Activated CD4-positive, alpha-beta memory T cell treated with anti-CD3 and anti-CD28 coated beads, Interleukin-2, amount 10 ng/mL, durations not matched to agents 7 days and 5 days (primary cell): ENCODE results near the gene TRPM3. TPM values are rescaled to one million over a fixed set of nuclear protein-coding genes. Genes with fewer than 3 reads are reported as not detected.
"Not testable (repeated sequence)": the region's sequence is repeated elsewhere in the genome, so short reads cannot be mapped to it uniquely, and the experiment has no call there.

ENCODE experiments used
- CTCF ChIA-PET: fragments of 350-600 bp; sonication (Branson Sonifier 250); formaldehyde crosslinking; loops from one replicate; lab custom pipeline; 2021; ENCODE audit warnings: antibody characterized with exemption, inconsistent platforms; lab: Charles Lee
- POLR2A ChIA-PET: fragments of 350-600 bp; sonication (Branson Sonifier 250); formaldehyde crosslinking; loops from one replicate; lab custom pipeline; 2021; ENCODE audit warnings: antibody characterized with exemption; lab: Charles Lee
- DNase-seq: peaks from one replicate; pipeline ENCODE4 v3.0.0-alpha.2; 2020
- H3K27ac Mint-ChIP-seq: one replicate; pipeline ENCODE4 v1.8.0; 2021; ENCODE audit warnings: mild to moderate bottlenecking, mixed read lengths
- H3K27me3 Mint-ChIP-seq: one replicate; pipeline ENCODE4 v1.8.0; 2021; ENCODE audit warnings: mixed read lengths
- H3K36me3 Mint-ChIP-seq: one replicate; pipeline ENCODE4 v1.8.0; 2021; ENCODE audit warnings: low read depth, mixed read lengths
- H3K4me1 Mint-ChIP-seq: one replicate; pipeline ENCODE4 v1.8.0; 2021; ENCODE audit warnings: mixed read lengths
- H3K4me3 Mint-ChIP-seq: one replicate; pipeline ENCODE4 v1.8.0; 2021; ENCODE audit warnings: mild to moderate bottlenecking, mixed read lengths
- H3K9me3 Mint-ChIP-seq: one replicate; pipeline ENCODE4 v1.8.0; 2021; ENCODE audit warnings: mixed read lengths
- total RNA-seq, 2 experiments: library from RNA; stranded (reverse); gene quantifications; one replicate each; pipeline ENCODE4 v1.2.3, GENCODE V29; 2021

The TRPM3 gene
- total RNA-seq, 2 experiments from 2014 or later, result not detected

GRCh38 chr9:70761139-70761670 is 360.2 kb downstream of the TRPM3 start:
- ChIA-PET CTCF (no interaction called here), POLR2A (no interaction called here)
- no peak for DNase-seq
- no peaks in the 10 kb centered on the region for H3K9me3 Mint-ChIP-seq
- H3K36me3 Mint-ChIP-seq, result no peaks in the 10 kb centered on the region
- H3K4me3 Mint-ChIP-seq, result no peak overlapping the region
- H3K4me1 Mint-ChIP-seq, result no peaks in the 10 kb centered on the region
- no peak overlapping the region for H3K27ac Mint-ChIP-seq
- H3K27me3 Mint-ChIP-seq, result peaks cover 6% of the 10 kb centered on the region

GRCh38 chr9:70760228-70760627 is 361.2 kb downstream of the TRPM3 start:
- CTCF ChIA-PET, result interaction anchor here (0.7 kb wide), 1 partner anchor 15 kb away, joined by 3 read pairs; no protein-coding TSS in a partner anchor

GRCh38 chr9:70753311-70753710 is 368.1 kb downstream of the TRPM3 start:
- no peaks in the 10 kb centered on the region for H3K36me3 Mint-ChIP-seq
- no peak overlapping the region for H3K4me3 Mint-ChIP-seq
- H3K9me3 Mint-ChIP-seq, result no peaks in the 10 kb centered on the region
- H3K4me1 Mint-ChIP-seq, result no peaks in the 10 kb centered on the region
- no peak overlapping the region for H3K27ac Mint-ChIP-seq
- H3K27me3 Mint-ChIP-seq, result peaks cover 9% of the 10 kb centered on the region
- POLR2A ChIA-PET, result no interaction called here
- no peak for DNase-seq
- CTCF ChIA-PET, result no interaction called here

More at GRCh38 chr9:70760228-70760627, 361.2 kb downstream of the TRPM3 start:
- Mint-ChIP-seq H3K27ac (no peak overlapping the region), H3K4me1 (no peaks in the 10 kb centered on the region), H3K4me3 (no peak overlapping the region), H3K27me3 (peaks cover 9% of the 10 kb centered on the region), H3K36me3 (no peaks in the 10 kb centered on the region), H3K9me3 (no peaks in the 10 kb centered on the region)
- no peak for DNase-seq
- POLR2A ChIA-PET, result no interaction called here

- Mint-ChIP-seq H3K36me3 (no peaks in the 10 kb centered on the region), H3K27me3 (peaks cover 3% of the 10 kb centered on the region), H3K9me3 (no peaks in the 10 kb centered on the region), H3K4me3 (no peak overlapping the region), H3K27ac (no peak overlapping the region), H3K4me1 (no peaks in the 10 kb centered on the region)
- ChIA-PET CTCF (no interaction called here), POLR2A (no interaction called here)
- DNase-seq, result no peak
Observed at GRCh38 chr9:70749066-70749465, 372.4 kb downstream of the TRPM3 start.

- CTCF ChIA-PET, result no interaction called here
Observed at GRCh38 chr9:70747261-70747718, 374.1 kb downstream of the TRPM3 start.

GRCh38 chr9:70746760-70747159 is 374.7 kb downstream of the TRPM3 start:
- H3K36me3 Mint-ChIP-seq, result no peaks in the 10 kb centered on the region
- H3K4me1 Mint-ChIP-seq, result no peaks in the 10 kb centered on the region

More at GRCh38 chr9:70747261-70747718, 374.1 kb downstream of the TRPM3 start:
- no peaks in the 10 kb centered on the region for H3K4me1 Mint-ChIP-seq
- H3K9me3 Mint-ChIP-seq, result no peaks in the 10 kb centered on the region
- H3K27me3 Mint-ChIP-seq, result peaks cover 3% of the 10 kb centered on the region
- no peak for DNase-seq
- H3K36me3 Mint-ChIP-seq, result no peaks in the 10 kb centered on the region
- no peak overlapping the region for H3K27ac Mint-ChIP-seq
- POLR2A ChIA-PET, result no interaction called here
- H3K4me3 Mint-ChIP-seq, result no peak overlapping the region

GRCh38 chr9:70746316-70746715 is 375.1 kb downstream of the TRPM3 start:
- Mint-ChIP-seq H3K27ac (no peak overlapping the region), H3K27me3 (peaks cover 3% of the 10 kb centered on the region), H3K4me3 (no peak overlapping the region), H3K36me3 (no peaks in the 10 kb centered on the region), H3K4me1 (no peaks in the 10 kb centered on the region), H3K9me3 (no peaks in the 10 kb centered on the region)
- CTCF ChIA-PET, result no interaction called here
- DNase-seq, result no peak
- POLR2A ChIA-PET, result no interaction called here

More at GRCh38 chr9:70746760-70747159, 374.7 kb downstream of the TRPM3 start:
- ChIA-PET CTCF (no interaction called here), POLR2A (no interaction called here)
- H3K27ac Mint-ChIP-seq, result no peak overlapping the region
- DNase-seq, result no peak
- H3K4me3 Mint-ChIP-seq, result no peak overlapping the region
- peaks cover 3% of the 10 kb centered on the region for H3K27me3 Mint-ChIP-seq
- H3K9me3 Mint-ChIP-seq, result no peaks in the 10 kb centered on the region

GRCh38 chr9:70724794-70725193 is 396.6 kb downstream of the TRPM3 start:
- H3K4me1 Mint-ChIP-seq, result not testable (repeated sequence)

GRCh38 chr9:70724025-70724424 is 397.4 kb downstream of the TRPM3 start:
- DNase-seq, POLR2A ChIA-PET, H3K27me3 Mint-ChIP-seq, H3K36me3 Mint-ChIP-seq, H3K4me1 Mint-ChIP-seq, H3K4me3 Mint-ChIP-seq, H3K9me3 Mint-ChIP-seq, CTCF ChIA-PET, H3K27ac Mint-ChIP-seq: not testable (repeated sequence)

More at GRCh38 chr9:70724794-70725193, 396.6 kb downstream of the TRPM3 start:
- POLR2A ChIA-PET, H3K36me3 Mint-ChIP-seq, H3K4me3 Mint-ChIP-seq, DNase-seq, H3K27me3 Mint-ChIP-seq, H3K27ac Mint-ChIP-seq, CTCF ChIA-PET, H3K9me3 Mint-ChIP-seq: not testable (repeated sequence)

GRCh38 chr9:70706797-70707196 is 414.6 kb downstream of the TRPM3 start:
- H3K36me3 Mint-ChIP-seq, H3K4me3 Mint-ChIP-seq, POLR2A ChIA-PET, DNase-seq, H3K27me3 Mint-ChIP-seq, H3K9me3 Mint-ChIP-seq, H3K27ac Mint-ChIP-seq, H3K4me1 Mint-ChIP-seq, CTCF ChIA-PET: not testable (repeated sequence)

GRCh38 chr9:70701163-70701562 is 420.3 kb downstream of the TRPM3 start:
- CTCF ChIA-PET, result no interaction called here
- no peaks in the 10 kb centered on the region for H3K4me1 Mint-ChIP-seq
- POLR2A ChIA-PET, result no interaction called here
- H3K27me3 Mint-ChIP-seq, result no peaks in the 10 kb centered on the region
- no peaks in the 10 kb centered on the region for H3K9me3 Mint-ChIP-seq
- H3K4me3 Mint-ChIP-seq, result no peak overlapping the region
- no peak overlapping the region for H3K27ac Mint-ChIP-seq
- no peak for DNase-seq
- no peaks in the 10 kb centered on the region for H3K36me3 Mint-ChIP-seq

- H3K9me3 Mint-ChIP-seq, result no peaks in the 10 kb centered on the region
- ChIA-PET POLR2A (no interaction called here), CTCF (no interaction called here)
- H3K4me3 Mint-ChIP-seq, result no peak overlapping the region
- H3K27me3 Mint-ChIP-seq, result no peaks in the 10 kb centered on the region
- DNase-seq, result no peak
- no peaks in the 10 kb centered on the region for H3K36me3 Mint-ChIP-seq
- no peak overlapping the region for H3K27ac Mint-ChIP-seq
- no peaks in the 10 kb centered on the region for H3K4me1 Mint-ChIP-seq
Observed at GRCh38 chr9:70696694-70697335, 424.6 kb downstream of the TRPM3 start.

GRCh38 chr9:70694758-70695157 is 426.7 kb downstream of the TRPM3 start:
- Mint-ChIP-seq H3K4me3 (no peak overlapping the region), H3K27ac (no peak overlapping the region), H3K27me3 (peaks cover 2% of the 10 kb centered on the region), H3K9me3 (no peaks in the 10 kb centered on the region), H3K4me1 (no peaks in the 10 kb centered on the region), H3K36me3 (no peaks in the 10 kb centered on the region)
- POLR2A ChIA-PET, result no interaction called here
- CTCF ChIA-PET, result no interaction called here
- no peak for DNase-seq

- Mint-ChIP-seq H3K27ac (no peak overlapping the region), H3K4me1 (no peaks in the 10 kb centered on the region), H3K36me3 (no peaks in the 10 kb centered on the region), H3K27me3 (peaks cover 8% of the 10 kb centered on the region), H3K4me3 (no peak overlapping the region), H3K9me3 (no peaks in the 10 kb centered on the region)
- POLR2A ChIA-PET, result no interaction called here
- CTCF ChIA-PET, result no interaction called here
- DNase-seq, result no peak
Observed at GRCh38 chr9:70693186-70693585, 428.2 kb downstream of the TRPM3 start.
